DOHH2 (cell line): ENCODE data around the gene SNRK.

ENCODE experiments used
- H3F3A ChIP-seq: fragments of 200-600 bp; sonication (generic), shearing (Covaris generic); 2 replicates; pipeline ENCODE4 v1.6.0; 2016; ENCODE audit warnings: antibody characterized with exemption, mild to moderate bottlenecking; ENCODE audit not compliant: control insufficient read depth, insufficient read depth
- H3K27ac ChIP-seq: fragments of 200-600 bp; sonication (generic); 2 replicates; pipeline ENCODE4 v1.5.1; 2014; ENCODE audit warnings: low read depth, mild to moderate bottlenecking, low read length, moderate library complexity
- H3K27me3 ChIP-seq: fragments of 200-600 bp; sonication (generic); 2 replicates; pipeline ENCODE4 v1.6.1; 2014; ENCODE audit warnings: mild to moderate bottlenecking, low read length, mixed read lengths; ENCODE audit not compliant: control insufficient read depth
- H3K36me3 ChIP-seq: fragments of 200-600 bp; sonication (generic); 2 replicates; pipeline ENCODE4 v1.6.1; 2014; ENCODE audit warnings: mild to moderate bottlenecking, low read length, moderate library complexity, mixed read lengths; ENCODE audit not compliant: control insufficient read depth
- H3K4me1 ChIP-seq: fragments of 200-600 bp; sonication (generic); 2 replicates; pipeline ENCODE4 v1.6.1; 2014; ENCODE audit warnings: mild to moderate bottlenecking, low read length, mixed read lengths; ENCODE audit not compliant: control insufficient read depth
- H3K4me2 ChIP-seq: fragments of 200-600 bp; sonication (generic); 2 replicates; pipeline ENCODE4 v1.6.0; 2014; ENCODE audit warnings: mild to moderate bottlenecking, low read length, moderate library complexity
- H3K4me3 ChIP-seq: fragments of 200-600 bp; sonication (generic); 2 replicates; pipeline ENCODE4 v1.5.1; 2014; ENCODE audit warnings: mild to moderate bottlenecking, low read length, mixed read lengths
- H3K79me2 ChIP-seq: fragments of 200-600 bp; sonication (generic); 2 replicates; pipeline ENCODE4 v1.6.1; 2014; ENCODE audit warnings: mild to moderate bottlenecking, low read length, mixed read lengths; ENCODE audit not compliant: control insufficient read depth
- H3K9me2 ChIP-seq: fragments of 200-600 bp; sonication (generic); replicated peaks from 2 replicates; pipeline ENCODE4 v1.6.1; 2014; ENCODE audit warnings: mild to moderate bottlenecking, low read length, mixed read lengths; ENCODE audit not compliant: control insufficient read depth
- H3K9me3 ChIP-seq: fragments of 200-600 bp; sonication (generic); 2 replicates; pipeline ENCODE4 v1.6.1; 2014; ENCODE audit warnings: antibody characterized with exemption, low read length, mixed read lengths; ENCODE audit not compliant: control insufficient read depth, insufficient read depth
- H4K20me1 ChIP-seq: fragments of 200-600 bp; sonication (generic); 2 replicates; pipeline ENCODE4 v1.6.0; 2014; ENCODE audit warnings: low read depth, mild to moderate bottlenecking, antibody characterized with exemption, low read length, moderate library complexity; ENCODE audit not compliant: control insufficient read depth, insufficient read depth
- CTCF ChIP-seq: fragments of 200-600 bp; sonication (generic); IDR thresholded peaks from one replicate; pipeline ENCODE4 v1.5.1; 2014; ENCODE audit warnings: antibody characterized with exemption, mild to moderate bottlenecking, low read depth, low read length; ENCODE audit not compliant: poor library complexity, severe bottlenecking
- EZH2phosphoT487 ChIP-seq: fragments of 200-600 bp; sonication (generic); IDR thresholded peaks from 2 replicates; pipeline ENCODE4 v1.6.1; 2017; ENCODE audit warnings: borderline replicate concordance, mild to moderate bottlenecking, antibody characterized with exemption, low read length, moderate library complexity, mixed read lengths

SNRK gene

GRCh38 chr3:43309372-43310305, 23.3 kb downstream of the SNRK start:
- no peaks in the 10 kb centered on the region for H3K9me2 ChIP-seq
- no peak overlapping the region for H3K27ac ChIP-seq
- no peaks in the 10 kb centered on the region for H3K27me3 ChIP-seq
- no peaks in the 10 kb centered on the region for H3F3A ChIP-seq
- no peaks in the 10 kb centered on the region for H4K20me1 ChIP-seq
- no peaks in the 10 kb centered on the region for H3K4me1 ChIP-seq
- H3K79me2 ChIP-seq, result no peaks in the 10 kb centered on the region; the same call in 1 of the 2 replicates
- H3K9me3 ChIP-seq, result no peaks in the 10 kb centered on the region
- no peak overlapping the region for H3K4me2 ChIP-seq
- peaks cover 9% of the 10 kb centered on the region for H3K36me3 ChIP-seq
- no peak overlapping the region for H3K4me3 ChIP-seq
- TF ChIP-seq EZH2phosphoT487 (no peak), CTCF (no peak)

GRCh38 chr3:43316783-43317460, 30.6 kb downstream of the SNRK start:
- TF ChIP-seq EZH2phosphoT487 (no peak), CTCF (no peak)
- H3K36me3 ChIP-seq, result no peaks in the 10 kb centered on the region
- no peaks in the 10 kb centered on the region for H3K9me3 ChIP-seq
- H4K20me1 ChIP-seq, result no peaks in the 10 kb centered on the region
- no peaks in the 10 kb centered on the region for H3K9me2 ChIP-seq
- no peak overlapping the region for H3K27ac ChIP-seq
- H3K4me3 ChIP-seq, result no peak overlapping the region
- no peaks in the 10 kb centered on the region for H3K27me3 ChIP-seq
- no peaks in the 10 kb centered on the region for H3K4me1 ChIP-seq
- H3K4me2 ChIP-seq, result no peak overlapping the region
- no peaks in the 10 kb centered on the region for H3F3A ChIP-seq
- 0 out of 2 replicates have a peak, but pooled peaks cover 3% of the 10 kb centered on the region for H3K79me2 ChIP-seq

GRCh38 chr3:43317461-43318316, 31.3 kb downstream of the SNRK start:
- no peak overlapping the region for H3K27ac ChIP-seq
- TF ChIP-seq CTCF (no peak), EZH2phosphoT487 (no peak)
- no peaks in the 10 kb centered on the region for H3K9me3 ChIP-seq
- H3K4me3 ChIP-seq, result no peak overlapping the region
- no peak overlapping the region for H3K4me2 ChIP-seq
- H3F3A ChIP-seq, result no peaks in the 10 kb centered on the region
- no peaks in the 10 kb centered on the region for H3K9me2 ChIP-seq
- H3K36me3 ChIP-seq, result no peaks in the 10 kb centered on the region
- 0 out of 2 replicates have a peak, but pooled peaks cover 3% of the 10 kb centered on the region for H3K79me2 ChIP-seq
- no peaks in the 10 kb centered on the region for H4K20me1 ChIP-seq
- no peaks in the 10 kb centered on the region for H3K27me3 ChIP-seq
- no peaks in the 10 kb centered on the region for H3K4me1 ChIP-seq
